ENCODE results near the gene CAPNS2.

The CAPNS2 gene

GRCh38 chr16:55566432-55567175 is at the start of gene CAPNS2:
CAPNS2 (plus strand) TSS chr16:55566684; CDS start chr16:55566757, 73 bp downstream.
- no peak for DNase-seq (ENCODE audit: low read depth in 2 of 2)

- no peak for DNase-seq (ENCODE audit: low read depth in 2 of 2)
Observed at GRCh38 chr16:55521792-55522191, 44.7 kb upstream of the CAPNS2 start.

GRCh38 chr16:55526441-55526840 is 40.0 kb upstream of the CAPNS2 start:
- DNase-seq (ENCODE audit: low read depth in 2 of 2), result no peak

GRCh38 chr16:55527885-55528284 is 38.6 kb upstream of the CAPNS2 start:
- no peak for DNase-seq (ENCODE audit: low read depth in 2 of 2)

- no peak for DNase-seq (ENCODE audit: low read depth in 2 of 2)
Observed at GRCh38 chr16:55529018-55529417, 37.5 kb upstream of the CAPNS2 start.

- DNase-seq (ENCODE audit: low read depth in 2 of 2), result no peak
Observed at GRCh38 chr16:55530316-55530856, 36.1 kb upstream of the CAPNS2 start.

- DNase-seq (ENCODE audit: low read depth in 2 of 2), result no peak
Observed at GRCh38 chr16:55532227-55532626, 34.3 kb upstream of the CAPNS2 start.

- DNase-seq (ENCODE audit: low read depth in 2 of 2), result no peak
Observed at GRCh38 chr16:55534756-55535155, 31.7 kb upstream of the CAPNS2 start.

GRCh38 chr16:55539049-55539448 is 27.4 kb upstream of the CAPNS2 start:
- DNase-seq (ENCODE audit: low read depth in 2 of 2), result no peak

- no peak for DNase-seq (ENCODE audit: low read depth in 2 of 2)
Observed at GRCh38 chr16:55539488-55539887, 27.0 kb upstream of the CAPNS2 start.

- no peak for DNase-seq (ENCODE audit: low read depth in 2 of 2)
Observed at GRCh38 chr16:55540221-55540620, 26.3 kb upstream of the CAPNS2 start.

GRCh38 chr16:55542459-55543082 is 23.9 kb upstream of the CAPNS2 start:
- no peak for DNase-seq (ENCODE audit: low read depth in 2 of 2)

GRCh38 chr16:55543472-55543871 is 23.0 kb upstream of the CAPNS2 start:
- no peak for DNase-seq (ENCODE audit: low read depth in 2 of 2)

- DNase-seq (ENCODE audit: low read depth in 2 of 2), result no peak
Observed at GRCh38 chr16:55552621-55553020, 13.9 kb upstream of the CAPNS2 start.

GRCh38 chr16:55555436-55555835 is 11.0 kb upstream of the CAPNS2 start:
- DNase-seq (ENCODE audit: low read depth in 2 of 2), result no peak

GRCh38 chr16:55557186-55557585 is 9.3 kb upstream of the CAPNS2 start:
- DNase-seq (ENCODE audit: low read depth in 2 of 2), result no peak

- DNase-seq (ENCODE audit: low read depth in 2 of 2), result no peak
Observed at GRCh38 chr16:55559233-55559632, 7.3 kb upstream of the CAPNS2 start.

GRCh38 chr16:55559933-55560516 is 6.5 kb upstream of the CAPNS2 start:
- DNase-seq (ENCODE audit: low read depth in 2 of 2), result no peak

GRCh38 chr16:55561319-55561848 is 5.1 kb upstream of the CAPNS2 start:
- DNase-seq (ENCODE audit: low read depth in 2 of 2), result no peak

- DNase-seq (ENCODE audit: low read depth in 2 of 2), result no peak
Observed at GRCh38 chr16:55562936-55563335, 3.5 kb upstream of the CAPNS2 start.

- no peak for DNase-seq (ENCODE audit: low read depth in 2 of 2)
Observed at GRCh38 chr16:55563797-55564196, 2.7 kb upstream of the CAPNS2 start.

- DNase-seq (ENCODE audit: low read depth in 2 of 2), result no peak
Observed at GRCh38 chr16:55565086-55565485, 1.4 kb upstream of the CAPNS2 start.

- DNase-seq (ENCODE audit: low read depth in 2 of 2), result no peak
Observed at GRCh38 chr16:55567382-55567781, 898 bp downstream of the CAPNS2 start.

All from stimulated activated CD8-positive, alpha-beta memory T cell treated with anti-CD3 and anti-CD28 coated beads, Interleukin-7, amount 100 ng/mL, for 1 hour (primary cell).